SK-N-SH (cell line): ENCODE results near the gene CPXM1. TPM values are rescaled to one million over a fixed set of nuclear protein-coding genes. Genes with fewer than 3 reads are reported as not detected.

Experiments used
- CTCF ChIA-PET: fragments of 300-600, 350-600 bp; formaldehyde crosslinking; extraction: SDS; loops from one replicate; lab custom pipeline; 2021; lab: Yijun Ruan, JAX
- POLR2A ChIA-PET: fragments of 350-600 bp; sonication (Branson Sonifier 250); formaldehyde crosslinking; extraction: SDS; loops from one replicate; lab custom pipeline; 2020; ENCODE audit warnings: antibody characterized with exemption, inconsistent platforms; lab: Yijun Ruan, JAX
- DNase-seq: peaks from one replicate; pipeline ENCODE4 v3.0.0; 2012
- H2AFZ ChIP-seq: fragments of 200-600 bp; sonication (generic); 2 replicates; pipeline ENCODE4 v1.8.1; 2016; ENCODE audit warnings: antibody characterized with exemption, mild to moderate bottlenecking, low read depth
- H3F3A ChIP-seq: fragments of 200-600 bp; sonication (generic); replicated peaks from 2 replicates; pipeline ENCODE3; 2016; ENCODE audit warnings: antibody characterized with exemption, mild to moderate bottlenecking; ENCODE audit not compliant: insufficient read depth
- H3K27ac ChIP-seq, 2 experiments: fragments of 200-500 bp in 1 of 2; fragments of 200-600 bp in 1 of 2; sonication (Bioruptor generic) in 1 of 2; sonication (generic), shearing (Covaris generic) in 1 of 2; 2 replicates each; pipeline versions ENCODE4 v1.5.1 to v1.6.1; 2014 to 2016; ENCODE audit warnings: low read depth in 2 of 2, inconsistent platforms in 1 of 2, low read length in 1 of 2, mild to moderate bottlenecking in 1 of 2, mixed read lengths in 1 of 2
- H3K27me3 ChIP-seq: fragments of 200-600 bp; sonication (generic), shearing (Covaris generic); 2 replicates; pipeline ENCODE4 v1.6.1; 2016; ENCODE audit warnings: mixed run types; ENCODE audit not compliant: insufficient read depth
- H3K36me3 ChIP-seq, 2 experiments: fragments of 200-500 bp in 1 of 2; fragments of 200-600 bp in 1 of 2; sonication (Bioruptor generic) in 1 of 2; sonication (generic) in 1 of 2; replicated peaks in 1 of 2; 2 replicates each; pipeline versions ENCODE3 to v1.5.1; 2014 to 2016; ENCODE audit warnings: low read length in 1 of 2, mild to moderate bottlenecking in 1 of 2; ENCODE audit not compliant: insufficient read depth in 2 of 2, control insufficient read depth in 1 of 2
- H3K4me1 ChIP-seq, 2 experiments: fragments of 200-500 bp in 1 of 2; fragments of 200-600 bp in 1 of 2; sonication (Bioruptor generic) in 1 of 2; sonication (generic), shearing (Covaris generic) in 1 of 2; 2 replicates each; pipeline versions ENCODE4 v1.5.1 to v1.6.1; 2014 to 2016; ENCODE audit warnings: low read depth in 1 of 2, low read length in 1 of 2, mixed run types in 1 of 2; ENCODE audit not compliant: insufficient read depth in 2 of 2, control insufficient read depth in 1 of 2
- H3K4me2 ChIP-seq: fragments of 200-600 bp; sonication (generic), shearing (Covaris generic); 2 replicates; pipeline ENCODE4 v1.6.1; 2017; ENCODE audit warnings: mixed run types
- H3K4me3 ChIP-seq, 2 experiments: fragments of 200-500 bp in 1 of 2; fragments of 200-600 bp in 1 of 2; sonication (Bioruptor generic) in 1 of 2; sonication (generic), shearing (Covaris generic) in 1 of 2; 2 replicates each; pipeline versions ENCODE4 v1.5.1 to v1.8.1; 2014 to 2016; ENCODE audit warnings: low read depth in 2 of 2, inconsistent platforms in 1 of 2, low read length in 1 of 2, mild to moderate bottlenecking in 1 of 2, mixed read lengths in 1 of 2, moderate library complexity in 1 of 2
- H3K79me2 ChIP-seq: fragments of 200-600 bp; sonication (generic); 2 replicates; pipeline ENCODE4 v1.8.1; 2017; ENCODE audit warnings: mild to moderate bottlenecking; ENCODE audit not compliant: insufficient read depth
- H3K9ac ChIP-seq: fragments of 200-600 bp; sonication (generic); 2 replicates; pipeline ENCODE4 v1.6.1; 2017; ENCODE audit warnings: mixed run types
- H3K9me2 ChIP-seq: fragments of 200-600 bp; sonication (generic); 2 replicates; pipeline ENCODE4 v1.6.1; 2017; ENCODE audit warnings: mixed run types
- H3K9me3 ChIP-seq: fragments of 200-600 bp; sonication (generic); 2 replicates; pipeline ENCODE4 v1.6.1; 2017; ENCODE audit warnings: mixed run types, mild to moderate bottlenecking, moderate library complexity
- H4K20me1 ChIP-seq: fragments of 200-600 bp; sonication (generic); 2 replicates; pipeline ENCODE4 v1.6.1; 2017; ENCODE audit warnings: mild to moderate bottlenecking, mixed run types; ENCODE audit not compliant: insufficient read depth
- CHD2 ChIP-seq: fragments of 150-350 bp; IDR thresholded peaks from 2 replicates; pipeline ENCODE4 v1.6.1; 2018; ENCODE audit warnings: low read length; ENCODE audit not compliant: partially characterized antibody
- FOSL2 ChIP-seq: IDR thresholded peaks from 2 replicates; pipeline ENCODE4 v1.4.0; 2012; ENCODE audit warnings: low read depth, mild to moderate bottlenecking, moderate library complexity, borderline replicate concordance
- FOXJ3 ChIP-seq: sonication (generic); formaldehyde crosslinking; IDR thresholded peaks from 2 replicates; pipeline ENCODE4 v1.5.1; 2020; ENCODE audit warnings: mild to moderate bottlenecking, missing genetic modification reagents
- FOXM1 ChIP-seq: IDR thresholded peaks from 2 replicates; pipeline ENCODE4 v1.4.0; 2012; ENCODE audit warnings: low read depth, mild to moderate bottlenecking
- GABPA ChIP-seq: IDR thresholded peaks from 2 replicates; pipeline ENCODE4 v1.4.0; 2012; ENCODE audit warnings: low read depth, mild to moderate bottlenecking
- IRF3 ChIP-seq: fragments of 150-350 bp; IDR thresholded peaks from 2 replicates; pipeline ENCODE4 v1.6.1; 2016; ENCODE audit warnings: mild to moderate bottlenecking, low read depth, low read length
- NRF1 ChIP-seq: IDR thresholded peaks from 2 replicates; pipeline ENCODE4 v1.6.1; 2012; ENCODE audit warnings: low read depth, mild to moderate bottlenecking, low read length
- PBX3 ChIP-seq: IDR thresholded peaks from 2 replicates; pipeline ENCODE4; 2012
- REST ChIP-seq: IDR thresholded peaks from 2 replicates; pipeline ENCODE4 v1.6.1; 2012; ENCODE audit warnings: mild to moderate bottlenecking, low read depth, low read length, moderate library complexity
- RFX5 ChIP-seq: IDR thresholded peaks from 2 replicates; pipeline ENCODE4 v1.6.1; 2012; ENCODE audit warnings: mild to moderate bottlenecking, improper control_type of control experiment, low read length
- RXRA ChIP-seq: IDR thresholded peaks from 2 replicates; pipeline ENCODE4 v1.4.0; 2012; ENCODE audit warnings: low read depth, mild to moderate bottlenecking, borderline replicate concordance
- SIN3A ChIP-seq: IDR thresholded peaks from 2 replicates; pipeline ENCODE4 v1.6.1; 2012; ENCODE audit warnings: low read depth, mild to moderate bottlenecking, low read length, moderate library complexity, borderline replicate concordance
- SMC3 ChIP-seq: IDR thresholded peaks from 2 replicates; pipeline ENCODE4 v1.6.1; 2012; ENCODE audit warnings: low read depth, low read length, improper control_type of control experiment
- TAF1 ChIP-seq: IDR thresholded peaks from 2 replicates; pipeline ENCODE4 v1.6.1; 2012; ENCODE audit warnings: low read depth, mild to moderate bottlenecking, low read length, moderate library complexity, borderline replicate concordance
- TEAD4 ChIP-seq: IDR thresholded peaks from 2 replicates; pipeline ENCODE4 v1.4.0; 2012; ENCODE audit warnings: mild to moderate bottlenecking, borderline replicate concordance; ENCODE audit not compliant: insufficient read depth
- USF2 ChIP-seq: fragments of 150-350 bp; IDR thresholded peaks from 2 replicates; pipeline ENCODE4 v1.6.1; 2017; ENCODE audit warnings: antibody characterized with exemption, low read length, low read depth, borderline replicate concordance
- ZBTB33 ChIP-seq: IDR thresholded peaks from 2 replicates; pipeline ENCODE4 v1.4.0; 2012; ENCODE audit warnings: low read depth, borderline replicate concordance
- WGBS: methylation state at CpG from one replicate; pipeline ENCODE4 v1.1.6; 2017; ENCODE audit warnings: low lambda C conversion rate; 5-methylcytosine and 5-hydroxymethylcytosine counted together
- polyA plus RNA-seq, 3 experiments: library from polyadenylated mRNA; depleted of rRNA; stranded (reverse); fragments of >200 nt; gene quantifications; 2 replicates each; pipeline ENCODE4 v1.2.3, GENCODE V29; 2012

CPXM1 gene
- polyA plus RNA-seq, 1 of the 3 experiments (the other 2 are of a cell fraction), result 99.9 TPM

GRCh38 chr20:2759603-2760296 lies 40.7 kb downstream of the CPXM1 start (continued):
- no peak for TF ChIP-seq USF2
- TF ChIP-seq NRF1, result no peak
- TF ChIP-seq SMC3, result no peak

- Histone ChIP-seq H3K4me1 (no peaks in the 10 kb centered on the region), H3K27me3 (no peaks in the 10 kb centered on the region), H3F3A (no peaks in the 10 kb centered on the region), H3K79me2 (no peaks in the 10 kb centered on the region), H2AFZ (no peak overlapping the region), H3K36me3 (no peaks in the 10 kb centered on the region), H3K9me3 (no peaks in the 10 kb centered on the region), H4K20me1 (no peaks in the 10 kb centered on the region), H3K9me2 (no peaks in the 10 kb centered on the region), H3K4me3 (no peak overlapping the region), H3K4me2 (no peak overlapping the region), H3K27ac (no peak overlapping the region), H3K9ac (no peak overlapping the region)
- no peak for TF ChIP-seq NRF1
- no peak for TF ChIP-seq REST
- no peak for TF ChIP-seq IRF3
- no peak for TF ChIP-seq RXRA
- no peak for TF ChIP-seq TAF1
- no peak for TF ChIP-seq FOXM1
- TF ChIP-seq CHD2, result no peak
- no peak for TF ChIP-seq SIN3A
- no peak for TF ChIP-seq FOSL2
- TF ChIP-seq RFX5, result no peak
- TF ChIP-seq TEAD4, result no peak
- no peak for TF ChIP-seq PBX3
- TF ChIP-seq ZBTB33, result no peak
- TF ChIP-seq FOXJ3 (CRISPR knock-in tag), result no peak
- TF ChIP-seq GABPA, result no peak
- no peak for DNase-seq
- CTCF ChIA-PET, result no interaction called here
- POLR2A ChIA-PET, result no interaction called here
- 91% methylated on average over 10 of the region's 10 CpGs for WGBS
Observed at GRCh38 chr20:2759143-2759542, 41.3 kb downstream of the CPXM1 start.
